Measurements from ENCODE around the gene DDX56. TPM values are rescaled to one million over a fixed set of nuclear protein-coding genes. Genes with fewer than 3 reads are reported as not detected.

The DDX56 gene
- total and polyA plus RNA-seq, 2 of the 4 experiments (the other 2 are of a cell fraction) = 59.4 to 67.7 TPM

DNA sequence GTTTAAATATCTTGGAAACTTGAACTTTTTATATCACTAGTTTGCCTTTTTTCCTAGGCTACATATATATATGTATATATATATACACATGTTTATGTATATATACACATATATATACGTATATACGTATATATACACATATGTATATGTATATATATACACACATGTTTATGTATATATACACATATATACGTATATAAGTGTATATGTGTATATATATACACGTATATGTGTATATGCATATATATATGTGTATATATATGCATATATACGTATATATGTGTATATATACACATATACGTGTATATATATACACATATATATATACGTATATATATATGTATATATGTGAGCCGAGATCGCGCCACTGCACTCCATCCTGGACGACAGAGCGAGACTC lies 42.8 kb upstream of the DDX56 start:
- WGBS, 2 experiments (ENCODE audit: extremely low coverage in 2 of 2, insufficient read length in 1 of 2) = no CpG with 5 or more reads among the region's 12 CpGs
- Histone ChIP-seq H2AK9ac (replicated peaks; ENCODE audit: low read depth, low read length, poor library complexity) (no peak overlapping the region), H3K18ac (ENCODE audit: low read depth, low read length) (no peak overlapping the region), H3K9ac (ENCODE audit: low read depth, low read length) (no peak overlapping the region), H3K9me3 (ENCODE audit: control insufficient read depth, insufficient read depth, low read length) (no peaks in the 10 kb centered on the region), H3K9me1 (ENCODE audit: insufficient read depth, low read length) (peaks cover 5% of the 10 kb centered on the region), H4K20me1 (ENCODE audit: insufficient read depth, low read length) (peaks cover 15% of the 10 kb centered on the region), H4K8ac (ENCODE audit: low read depth in 2 of 2, low read length in 2 of 2) (no peak overlapping the region), H2BK120ac (ENCODE audit: low read depth, low read length) (no peak overlapping the region), H2BK15ac (ENCODE audit: low read depth, low read length) (no peak overlapping the region), H2BK20ac (ENCODE audit: low read depth, low read length) (no peak overlapping the region), H2AK5ac (ENCODE audit: low read depth, low read length) (no peak overlapping the region), H3K4ac (ENCODE audit: low read depth, low read length) (no peak overlapping the region), H3K4me1 (ENCODE audit: control insufficient read depth, insufficient read depth, low read length) (peaks cover 5% of the 10 kb centered on the region), H3K4me2 (ENCODE audit: low read depth, low read length) (no peak overlapping the region), H3K23ac (ENCODE audit: low read depth, low read length) (no peak overlapping the region), H4K5ac (ENCODE audit: low read depth, low read length) (no peak overlapping the region), H3K79me1 (ENCODE audit: low read depth in 1 of 2, low read length in 2 of 2) (peaks cover 26 to 64% of the 10 kb centered on the region in 2 experiments), H3K4me3 (ENCODE audit: insufficient read depth, low read depth, low read length) (no peak overlapping the region), H3K27ac (ENCODE audit: insufficient read depth, low read length) (no peak overlapping the region), H2BK5ac (ENCODE audit: low read depth, low read length, poor library complexity, severe bottlenecking) (no peak overlapping the region), H3K56ac (ENCODE audit: extremely low read depth, insufficient read depth, low read length) (no peak overlapping the region), H3K27me3 (ENCODE audit: control insufficient read depth, insufficient read depth, low read length) (no peaks in the 10 kb centered on the region), H2AFZ (replicated peaks; ENCODE audit: low read length, poor library complexity) (no peak overlapping the region), H3K14ac (replicated peaks; ENCODE audit: low read depth, low read length) (no peak overlapping the region), H4K91ac (ENCODE audit: insufficient read depth, low read depth, low read length) (no peak overlapping the region), H3K36me3 (ENCODE audit: control insufficient read depth, insufficient read depth, low read length) (peaks cover 2% of the 10 kb centered on the region; the same call in 1 of the 2 replicates)
- CTCF ChIA-PET = no interaction called here
- POLR2A ChIA-PET (ENCODE audit: unreplicated experiment) = no interaction called here
- no peak for DNase-seq
- no TSS peak for BruUV-seq (replicated peaks)
- TF ChIP-seq, protein P1, sequence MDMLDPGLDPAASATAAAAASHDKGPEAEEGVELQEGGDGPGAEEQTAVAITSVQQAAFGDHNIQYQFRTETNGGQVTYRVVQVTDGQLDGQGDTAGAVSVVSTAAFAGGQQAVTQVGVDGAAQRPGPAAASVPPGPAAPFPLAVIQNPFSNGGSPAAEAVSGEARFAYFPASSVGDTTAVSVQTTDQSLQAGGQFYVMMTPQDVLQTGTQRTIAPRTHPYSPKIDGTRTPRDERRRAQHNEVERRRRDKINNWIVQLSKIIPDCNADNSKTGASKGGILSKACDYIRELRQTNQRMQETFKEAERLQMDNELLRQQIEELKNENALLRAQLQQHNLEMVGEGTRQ (IDR thresholded peaks at IDR 0.05; ENCODE audit: low read depth, low read length) = no peak
- no peak for TF ChIP-seq RAD21 (IDR thresholded peaks at IDR 0.05; ENCODE audit: low read length)
- TF ChIP-seq, protein P2, sequence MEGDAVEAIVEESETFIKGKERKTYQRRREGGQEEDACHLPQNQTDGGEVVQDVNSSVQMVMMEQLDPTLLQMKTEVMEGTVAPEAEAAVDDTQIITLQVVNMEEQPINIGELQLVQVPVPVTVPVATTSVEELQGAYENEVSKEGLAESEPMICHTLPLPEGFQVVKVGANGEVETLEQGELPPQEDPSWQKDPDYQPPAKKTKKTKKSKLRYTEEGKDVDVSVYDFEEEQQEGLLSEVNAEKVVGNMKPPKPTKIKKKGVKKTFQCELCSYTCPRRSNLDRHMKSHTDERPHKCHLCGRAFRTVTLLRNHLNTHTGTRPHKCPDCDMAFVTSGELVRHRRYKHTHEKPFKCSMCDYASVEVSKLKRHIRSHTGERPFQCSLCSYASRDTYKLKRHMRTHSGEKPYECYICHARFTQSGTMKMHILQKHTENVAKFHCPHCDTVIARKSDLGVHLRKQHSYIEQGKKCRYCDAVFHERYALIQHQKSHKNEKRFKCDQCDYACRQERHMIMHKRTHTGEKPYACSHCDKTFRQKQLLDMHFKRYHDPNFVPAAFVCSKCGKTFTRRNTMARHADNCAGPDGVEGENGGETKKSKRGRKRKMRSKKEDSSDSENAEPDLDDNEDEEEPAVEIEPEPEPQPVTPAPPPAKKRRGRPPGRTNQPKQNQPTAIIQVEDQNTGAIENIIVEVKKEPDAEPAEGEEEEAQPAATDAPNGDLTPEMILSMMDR (conservative IDR thresholded peaks at IDR 0.05; ENCODE audit: low read depth, low read length) = no peak
- TF ChIP-seq MAZ (IDR thresholded peaks at IDR 0.05; ENCODE audit: borderline replicate concordance, low read depth, low read length) = no peak
- TF ChIP-seq RCOR1 (IDR thresholded peaks at IDR 0.05; ENCODE audit: insufficient replicate concordance, low read length) = no peak
- TF ChIP-seq RFX5 (IDR thresholded peaks at IDR 0.05; ENCODE audit: low read depth, low read length) = no peak
- no peak for TF ChIP-seq NFE2L2 (IDR thresholded peaks at IDR 0.05; ENCODE audit: low read depth, low read length)
- no peak for TF ChIP-seq CHD1 (IDR thresholded peaks at IDR 0.05; ENCODE audit: low read depth, low read length)
- no peak for TF ChIP-seq CEBPB (IDR thresholded peaks at IDR 0.05; ENCODE audit: low read depth, low read length)
- TF ChIP-seq FOS (IDR thresholded peaks at IDR 0.05; ENCODE audit: low read depth, low read length) = no peak
- TF ChIP-seq SMC3 (IDR thresholded peaks at IDR 0.05; ENCODE audit: low read depth, low read length) = no peak
- dilution Hi-C loops (cut with HindIII; ENCODE audit: low sequenced_read_pairs, unreplicated experiment) = no loop called here
- intact Hi-C loops (cut with micrococcal nuclease) = no loop called here
- in situ Hi-C loops (cut with MboI; ENCODE audit: low sequenced_read_pairs) = no loop called here
- ATAC-seq (ENCODE audit: low read depth) = no peak
